NT2/D1 (cell line): ENCODE measurements around the gene B4GALT5.

Experiments used
- DNase-seq: peaks from one replicate; pipeline ENCODE4 v3.0.0-alpha.2; 2011; ENCODE audit warnings: low read depth, low spot score
- H3K27me3 ChIP-seq: 2 replicates; pipeline ENCODE4 v1.6.0; 2011; ENCODE audit warnings: mild to moderate bottlenecking; ENCODE audit not compliant: insufficient read length, insufficient read depth
- H3K36me3 ChIP-seq: 2 replicates; pipeline ENCODE4 v1.6.1; 2011; ENCODE audit warnings: mild to moderate bottlenecking, low read length, mixed read lengths; ENCODE audit not compliant: insufficient read depth, insufficient read length
- H3K4me1 ChIP-seq: 2 replicates; pipeline ENCODE4 v1.5.1; 2011; ENCODE audit not compliant: insufficient read depth, insufficient read length
- H3K4me3 ChIP-seq: 2 replicates; pipeline ENCODE4 v1.5.1; 2011; ENCODE audit warnings: low read depth; ENCODE audit not compliant: insufficient read length
- H3K9ac ChIP-seq: 2 replicates; pipeline ENCODE4 v1.6.0; 2011; ENCODE audit warnings: low read depth; ENCODE audit not compliant: insufficient read length
- H3K9me3 ChIP-seq: 2 replicates; pipeline ENCODE4 v1.5.1; 2011; ENCODE audit warnings: mild to moderate bottlenecking, low read length; ENCODE audit not compliant: insufficient read depth
- SUZ12 ChIP-seq: IDR thresholded peaks from 2 replicates; pipeline ENCODE4 v1.6.1; 2011; ENCODE audit not compliant: insufficient read length, insufficient read depth; ENCODE audit errors: extremely low read depth
- YY1 ChIP-seq: IDR thresholded peaks from 2 replicates; pipeline ENCODE4 v1.6.1; 2011; ENCODE audit not compliant: insufficient read length, insufficient read depth
- ZNF274 ChIP-seq: IDR thresholded peaks from 2 replicates; pipeline ENCODE4 v1.6.1; 2011; ENCODE audit warnings: mild to moderate bottlenecking, low read depth, low read length

B4GALT5 gene

DNA sequence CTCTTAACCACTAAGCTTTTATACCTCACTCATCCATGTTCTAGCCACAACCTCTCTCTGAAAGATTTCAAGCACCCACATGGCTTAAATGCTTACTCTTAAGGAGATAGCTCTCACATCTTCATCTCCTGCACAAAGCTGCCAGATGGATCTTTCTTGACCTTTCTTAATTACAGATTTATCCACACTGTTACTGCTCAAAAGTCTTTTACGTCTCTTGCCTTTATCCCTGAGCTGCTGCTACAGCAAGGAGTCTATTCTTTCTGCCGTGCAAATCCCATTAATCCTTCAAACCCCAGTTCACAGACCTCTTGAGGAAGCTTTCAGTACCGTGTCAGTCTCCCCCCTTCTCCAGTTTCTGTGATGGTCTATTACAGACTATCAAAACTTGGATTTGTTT lies 54.6 kb downstream of the B4GALT5 start:
- TF ChIP-seq ZNF274 (no peak), SUZ12 (no peak), YY1 (no peak)
- no peaks in the 10 kb centered on the region for H3K9me3 ChIP-seq
- DNase-seq = no peak
- peaks cover 26% of the 10 kb centered on the region for H3K36me3 ChIP-seq
- H3K4me1 ChIP-seq = peaks cover 3% of the 10 kb centered on the region
- H3K27me3 ChIP-seq = no peaks in the 10 kb centered on the region
- H3K4me3 ChIP-seq = no peak overlapping the region
- H3K9ac ChIP-seq = no peak overlapping the region

DNA sequence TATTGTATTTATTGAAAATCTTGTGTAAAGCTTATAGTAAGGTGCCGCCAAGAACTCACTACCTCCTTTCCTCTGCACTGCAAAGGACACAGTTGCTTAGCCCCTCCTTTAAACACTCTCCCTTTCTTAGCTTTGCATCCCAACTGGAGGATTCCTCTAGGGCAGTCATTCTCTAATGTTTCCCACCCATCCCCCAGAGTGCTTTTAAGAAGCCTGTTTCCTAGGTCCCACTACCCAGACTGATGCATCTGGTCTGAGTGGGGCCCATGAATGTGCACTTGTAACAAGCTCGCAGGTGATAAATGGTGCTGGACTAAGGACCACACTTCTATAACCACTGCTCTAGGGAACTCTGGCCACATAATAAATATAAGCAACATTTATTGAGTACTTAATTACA lies 55.2 kb downstream of the B4GALT5 start:
- peaks cover 3% of the 10 kb centered on the region for H3K4me1 ChIP-seq

DNA sequence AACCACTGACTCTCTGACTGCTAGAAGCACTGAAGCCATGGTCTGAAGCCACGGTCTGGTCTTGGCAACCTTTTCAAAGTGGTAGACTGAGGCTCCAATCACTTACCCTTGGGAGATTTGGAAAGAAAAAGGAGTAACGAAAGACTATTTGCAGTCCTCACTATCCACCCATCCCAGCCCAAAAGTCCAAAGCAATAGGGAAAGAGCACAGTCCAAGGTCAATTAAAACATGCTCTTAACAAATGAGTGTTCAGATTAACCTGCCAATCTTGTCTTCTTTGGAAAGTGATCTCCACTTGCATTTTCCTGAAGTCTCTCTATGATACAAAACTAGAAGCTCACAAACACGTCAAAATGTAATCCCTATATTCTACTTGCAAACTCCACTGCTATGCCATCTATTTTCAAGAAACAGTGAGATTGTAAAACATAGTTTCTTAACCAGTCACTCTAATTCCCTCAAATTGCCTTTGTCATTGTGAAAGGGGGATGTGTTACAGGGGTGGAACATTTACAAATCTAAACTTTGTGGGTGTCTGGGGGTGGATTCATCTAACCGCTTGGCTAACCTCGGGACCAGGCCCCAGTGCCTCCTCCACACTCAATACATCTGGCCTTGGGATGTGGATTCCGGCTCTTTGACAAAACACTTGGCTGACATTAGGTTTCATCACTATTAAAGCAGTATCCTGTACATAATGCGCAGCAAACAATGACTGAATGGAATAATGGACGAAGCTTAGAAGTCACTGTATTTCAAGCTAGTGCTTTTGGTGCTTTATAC lies 56.4 kb downstream of the B4GALT5 start:
- H3K4me1 ChIP-seq = peaks cover 3% of the 10 kb centered on the region
- H3K27me3 ChIP-seq = no peaks in the 10 kb centered on the region
- no peak overlapping the region for H3K4me3 ChIP-seq
- H3K9ac ChIP-seq = no peak overlapping the region
- no peak for DNase-seq
- peaks cover 43% of the 10 kb centered on the region for H3K36me3 ChIP-seq
- no peaks in the 10 kb centered on the region for H3K9me3 ChIP-seq
- TF ChIP-seq YY1 = no peak
- no peak for TF ChIP-seq SUZ12
- TF ChIP-seq ZNF274 = no peak

More for the DNA sequence above, 55.2 kb downstream of the B4GALT5 start:
- Histone ChIP-seq H3K36me3 (peaks cover 31% of the 10 kb centered on the region), H3K9ac (no peak overlapping the region), H3K4me3 (no peak overlapping the region), H3K9me3 (no peaks in the 10 kb centered on the region), H3K27me3 (no peaks in the 10 kb centered on the region)
- TF ChIP-seq YY1 (no peak), ZNF274 (no peak), SUZ12 (no peak)
- peak; percentile 83 for DNase-seq

DNA sequence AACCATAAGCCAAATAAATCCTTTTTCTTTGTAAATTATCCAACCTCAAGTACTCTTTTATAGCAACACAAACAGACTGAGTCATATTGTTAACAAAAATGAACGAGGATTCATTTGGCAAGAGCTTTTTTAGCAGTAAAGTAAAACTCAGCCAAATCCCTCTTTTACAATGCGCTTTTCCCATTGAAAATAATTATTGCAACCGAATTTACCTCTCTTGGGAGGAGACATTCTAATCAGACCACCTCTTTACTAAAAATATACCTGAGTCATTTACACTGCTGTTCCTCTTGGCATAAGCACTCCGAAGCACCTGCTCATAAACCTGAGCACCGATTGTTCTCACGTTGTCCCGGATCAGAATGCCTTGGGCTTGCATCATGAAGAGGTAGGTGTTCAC lies 57.4 kb downstream of the B4GALT5 start:
- H3K4me1 ChIP-seq = peaks cover 3% of the 10 kb centered on the region
- TF ChIP-seq ZNF274 (no peak), YY1 (no peak), SUZ12 (no peak)
- H3K4me3 ChIP-seq = no peak overlapping the region
- no peak overlapping the region for H3K9ac ChIP-seq
- H3K9me3 ChIP-seq = no peaks in the 10 kb centered on the region
- peaks cover 44% of the 10 kb centered on the region for H3K36me3 ChIP-seq
- no peak for DNase-seq
- no peaks in the 10 kb centered on the region for H3K27me3 ChIP-seq

DNA sequence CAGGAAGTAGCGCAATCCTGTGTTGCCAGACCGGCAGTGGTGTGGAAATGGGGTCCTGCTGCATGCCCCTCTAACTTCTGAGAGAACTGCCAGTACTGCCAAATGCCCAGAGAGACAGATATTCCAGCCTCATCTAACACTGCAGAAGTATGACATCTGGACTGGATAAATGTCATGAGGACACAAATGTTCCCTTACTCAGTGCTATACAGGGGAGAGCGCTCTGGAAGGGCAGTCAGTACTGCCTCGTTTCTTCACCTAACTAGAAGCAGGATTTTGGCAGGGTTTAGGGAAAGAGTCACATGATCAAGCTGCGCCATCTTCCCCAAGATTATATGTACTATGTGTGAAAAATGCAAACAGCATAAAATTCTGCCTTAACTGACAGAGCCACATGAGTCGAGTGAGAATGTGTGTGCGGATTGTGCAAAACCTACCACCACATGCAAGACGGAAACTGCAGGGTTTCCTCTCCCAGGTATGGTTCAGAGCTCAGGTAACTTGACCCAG lies 59.7 kb downstream of the B4GALT5 start:
- DNase-seq = no peak
- H3K36me3 ChIP-seq = peaks cover 52% of the 10 kb centered on the region
- H3K9me3 ChIP-seq = no peaks in the 10 kb centered on the region
- no peak for TF ChIP-seq YY1
- TF ChIP-seq ZNF274 = no peak
- no peak for TF ChIP-seq SUZ12
- peaks cover 3% of the 10 kb centered on the region for H3K4me1 ChIP-seq
- H3K4me3 ChIP-seq = no peak overlapping the region
- no peaks in the 10 kb centered on the region for H3K27me3 ChIP-seq
- H3K9ac ChIP-seq = no peak overlapping the region

DNA sequence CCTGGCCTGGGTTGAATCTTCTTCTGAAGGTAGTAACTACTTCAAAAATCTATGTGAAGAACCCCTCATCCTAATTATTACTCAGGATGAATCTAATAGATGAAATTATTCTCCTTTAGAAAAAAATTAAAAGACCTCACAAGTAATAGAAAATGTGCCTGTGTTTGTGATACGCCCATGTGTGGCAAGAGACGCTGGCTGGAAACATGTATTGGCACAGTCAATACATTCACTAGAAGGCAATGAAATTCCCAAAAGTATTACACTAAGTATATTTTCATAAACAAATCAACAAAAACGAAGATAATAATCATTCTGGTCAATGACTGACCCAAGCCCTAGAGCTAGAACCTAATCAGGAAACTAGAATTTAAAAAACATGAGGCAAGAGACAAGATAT lies 64.0 kb downstream of the B4GALT5 start:
- Histone ChIP-seq H3K9me3 (no peaks in the 10 kb centered on the region), H3K9ac (no peak overlapping the region), H3K4me1 (no peaks in the 10 kb centered on the region), H3K4me3 (no peak overlapping the region), H3K27me3 (no peaks in the 10 kb centered on the region), H3K36me3 (peaks cover 76% of the 10 kb centered on the region)
- no peak for DNase-seq
- TF ChIP-seq SUZ12 (no peak), YY1 (no peak), ZNF274 (no peak)

DNA sequence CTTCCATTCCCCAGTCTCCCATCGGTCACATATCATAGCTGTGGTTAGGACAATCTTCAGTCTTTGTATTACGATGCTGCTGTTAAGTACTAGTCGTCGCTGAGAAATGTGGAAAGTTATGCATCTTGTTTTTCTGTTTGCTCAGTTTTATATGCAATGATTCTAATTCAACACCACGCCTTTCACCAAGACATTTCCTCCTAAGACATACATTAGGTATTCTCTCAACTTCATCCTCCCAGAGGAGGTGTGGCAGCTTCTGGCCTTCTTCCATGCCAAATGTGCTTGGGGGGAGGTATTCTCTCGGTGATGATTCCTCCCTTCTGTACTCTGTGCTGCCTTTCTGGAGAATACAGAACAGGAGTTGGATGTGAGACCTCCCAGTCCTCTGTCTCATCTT lies 66.1 kb downstream of the B4GALT5 start:
- H3K9me3 ChIP-seq = no peaks in the 10 kb centered on the region
- no peaks in the 10 kb centered on the region for H3K27me3 ChIP-seq
- H3K4me1 ChIP-seq = no peaks in the 10 kb centered on the region
- TF ChIP-seq YY1 (no peak), ZNF274 (no peak), SUZ12 (no peak)
- no peak overlapping the region for H3K4me3 ChIP-seq
- DNase-seq = no peak
- H3K36me3 ChIP-seq = peaks cover 74% of the 10 kb centered on the region
- no peak overlapping the region for H3K9ac ChIP-seq
